Muscle layer of colon (tissue), 2 donors: ENCODE measurements around the gene ROBO4.

ENCODE experiments used
- H3K27ac ChIP-seq: one replicate; pipeline ENCODE4 v1.7.0; 2013; ENCODE audit warnings: low read depth, mild to moderate bottlenecking, low read length, moderate library complexity
- H3K27me3 ChIP-seq, 2 donors: one replicate each; pipeline ENCODE4 v1.7.0; 2013; ENCODE audit warnings: low read length in 2 of 2, mild to moderate bottlenecking in 2 of 2; ENCODE audit not compliant: insufficient read depth in 2 of 2, control insufficient read depth in 1 of 2
- H3K36me3 ChIP-seq: one replicate; pipeline ENCODE4 v1.7.0; 2013; ENCODE audit warnings: mild to moderate bottlenecking, low read length; ENCODE audit not compliant: insufficient read depth
- H3K4me1 ChIP-seq: one replicate; pipeline ENCODE4 v1.7.0; 2013; ENCODE audit warnings: mild to moderate bottlenecking, low read length; ENCODE audit not compliant: insufficient read depth
- H3K4me3 ChIP-seq, 2 donors: one replicate each; pipeline ENCODE4 v1.7.0; 2013; ENCODE audit warnings: low read length in 2 of 2, low read depth in 1 of 2, mild to moderate bottlenecking in 1 of 2, moderate library complexity in 1 of 2
- H3K9ac ChIP-seq: one replicate; pipeline ENCODE4 v1.7.0; 2013; ENCODE audit warnings: low read length
- H3K9me3 ChIP-seq: one replicate; pipeline ENCODE4 v1.7.0; 2013; ENCODE audit warnings: mild to moderate bottlenecking, low read length
- donor health status: abdominal sarcoma.
- donor health status: Adenocarcinoma of cecum.

ROBO4 gene

GRCh38 chr11:124868331-124869274, 29.1 kb downstream of the ROBO4 start:
- Histone ChIP-seq H3K36me3 (no peaks in the 10 kb centered on the region), H3K27ac (no peak overlapping the region), H3K4me1 (peaks cover 20% of the 10 kb centered on the region), H3K27me3 (peaks cover 69 to 84% of the 10 kb centered on the region in 2 donors), H3K9ac (no peak overlapping the region), H3K9me3 (no peaks in the 10 kb centered on the region), H3K4me3 (no peak overlapping the region)

- H3K36me3 ChIP-seq, result no peaks in the 10 kb centered on the region
- H3K27ac ChIP-seq, result no peak overlapping the region
- H3K4me3 ChIP-seq, result no peak overlapping the region
- H3K9ac ChIP-seq, result no peak overlapping the region
- peaks cover 27% of the 10 kb centered on the region for H3K4me1 ChIP-seq
- H3K9me3 ChIP-seq, result no peaks in the 10 kb centered on the region
- peaks cover 75 to 87% of the 10 kb centered on the region in 2 donors for H3K27me3 ChIP-seq
Measured at GRCh38 chr11:124867700-124868099, 30.0 kb downstream of the ROBO4 start.

- peak overlapping the region; percentile 16 to 23 for H3K4me3 ChIP-seq
- no peaks in the 10 kb centered on the region for H3K36me3 ChIP-seq
- no peak overlapping the region for H3K9ac ChIP-seq
- H3K9me3 ChIP-seq, result no peaks in the 10 kb centered on the region
- H3K27me3 ChIP-seq, result peaks cover 83 to 95% of the 10 kb centered on the region in 2 donors
- H3K27ac ChIP-seq, result no peak overlapping the region
- H3K4me1 ChIP-seq, result peaks cover 27% of the 10 kb centered on the region
Measured at GRCh38 chr11:124865902-124866851, 31.5 kb downstream of the ROBO4 start.

- Histone ChIP-seq H3K27ac (no peak within 1 kb of the TSS), H3K9me3 (no peaks in the 10 kb centered on the region), H3K27me3 (peaks cover 78 to 88% of the 10 kb centered on the region in 2 donors), H3K4me1 (peaks cover 27% of the 10 kb centered on the region), H3K9ac (no peak within 1 kb of the TSS), H3K36me3 (no peaks in the 10 kb centered on the region), H3K4me3 (peak within 1 kb of the TSS; percentile 16 to 23)
Measured at GRCh38 chr11:124865181-124865901, 32.3 kb downstream of the ROBO4 start, which contains the start of gene ROBO3. Gene ROBO3, plus strand, starts transcription at chr11:124865432. Its CDS starts 146 bp downstream, at chr11:124865578.

- H3K27me3 ChIP-seq, result peaks cover 74 to 83% of the 10 kb centered on the region in 2 donors
- no peak overlapping the region for H3K4me3 ChIP-seq
- H3K4me1 ChIP-seq, result peaks cover 27% of the 10 kb centered on the region
- no peaks in the 10 kb centered on the region for H3K9me3 ChIP-seq
- H3K27ac ChIP-seq, result no peak overlapping the region
- no peaks in the 10 kb centered on the region for H3K36me3 ChIP-seq
- no peak overlapping the region for H3K9ac ChIP-seq
Measured at GRCh38 chr11:124864892-124865180, 32.8 kb downstream of the ROBO4 start.

DNA sequence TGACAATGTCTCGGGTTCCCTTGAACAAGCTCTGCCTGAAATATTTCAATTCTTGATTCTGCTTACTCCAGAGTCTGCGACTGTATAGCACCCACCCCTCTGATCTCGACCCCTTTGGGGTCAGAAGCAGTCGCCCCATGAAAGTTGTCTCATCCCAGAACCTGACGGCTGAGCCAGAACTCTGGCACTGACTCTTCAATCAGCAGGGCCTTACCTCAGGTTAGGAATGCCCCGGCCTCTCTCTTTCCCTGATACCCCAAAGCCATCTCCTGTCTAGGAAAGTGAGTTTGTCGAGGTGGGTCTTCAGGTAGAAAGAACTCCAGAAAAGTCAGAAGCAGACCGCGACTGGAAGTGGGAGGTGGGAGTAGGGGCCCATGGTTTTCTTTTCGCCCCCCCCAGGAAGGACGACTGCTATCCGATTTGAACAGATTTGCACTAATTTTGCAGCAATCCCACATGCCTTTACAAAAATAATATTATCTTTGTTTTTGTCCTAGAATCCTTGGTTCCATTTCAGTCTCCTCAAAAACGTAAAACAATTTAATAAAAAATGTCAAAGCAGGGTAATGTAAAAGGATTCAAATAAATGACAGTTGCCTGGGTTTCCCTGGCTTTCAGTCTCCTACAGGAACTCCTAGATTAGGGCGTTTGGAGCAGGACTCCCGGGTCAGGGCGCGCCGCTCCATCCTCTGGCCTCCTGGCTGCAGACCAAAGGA, 33.3 kb downstream of the ROBO4 start:
- H3K27ac ChIP-seq, result no peak overlapping the region
- peaks cover 69 to 78% of the 10 kb centered on the region in 2 donors for H3K27me3 ChIP-seq
- peaks cover 27% of the 10 kb centered on the region for H3K4me1 ChIP-seq

DNA sequence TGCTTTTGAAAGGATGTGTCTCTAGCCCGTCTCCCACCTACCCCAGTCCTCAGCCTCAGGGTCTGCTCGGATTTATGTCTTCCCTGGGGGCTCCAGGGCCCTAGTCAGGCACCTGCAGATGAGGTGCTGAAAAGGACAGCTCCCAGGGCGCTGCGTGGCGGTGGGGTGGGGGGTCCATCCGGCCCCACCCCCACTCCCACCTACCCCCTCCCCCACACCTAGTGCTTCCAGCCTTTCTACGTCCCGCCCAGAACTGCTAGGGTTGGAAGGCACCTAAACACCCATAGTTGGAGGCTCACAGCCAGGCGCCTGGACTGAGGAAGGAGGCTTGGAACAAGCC, 33.9 kb downstream of the ROBO4 start:
- H3K27ac ChIP-seq, result no peak overlapping the region
- peaks cover 27% of the 10 kb centered on the region for H3K4me1 ChIP-seq
- H3K9ac ChIP-seq, result no peak overlapping the region
- H3K36me3 ChIP-seq, result no peaks in the 10 kb centered on the region
- peaks cover 64 to 77% of the 10 kb centered on the region in 2 donors for H3K27me3 ChIP-seq
- no peaks in the 10 kb centered on the region for H3K9me3 ChIP-seq
- H3K4me3 ChIP-seq, result peak overlapping the region in 1 of 2 donors; percentile 39

More for the DNA sequence above, 33.3 kb downstream of the ROBO4 start:
- Histone ChIP-seq H3K9ac (no peak overlapping the region), H3K9me3 (no peaks in the 10 kb centered on the region), H3K4me3 (no peak overlapping the region), H3K36me3 (no peaks in the 10 kb centered on the region)

- Histone ChIP-seq H3K9me3 (no peaks in the 10 kb centered on the region), H3K27ac (no peak overlapping the region), H3K4me3 (peak overlapping the region in 1 of 2 donors; percentile 39), H3K9ac (no peak overlapping the region), H3K36me3 (no peaks in the 10 kb centered on the region), H3K4me1 (peaks cover 27% of the 10 kb centered on the region), H3K27me3 (peaks cover 59 to 72% of the 10 kb centered on the region in 2 donors)
Measured at GRCh38 chr11:124863137-124863825, 34.4 kb downstream of the ROBO4 start.

GRCh38 chr11:124861670-124862069, 36.0 kb downstream of the ROBO4 start:
- H3K27ac ChIP-seq, result no peak overlapping the region
- H3K4me1 ChIP-seq, result peaks cover 26% of the 10 kb centered on the region
- no peak overlapping the region for H3K4me3 ChIP-seq
- no peaks in the 10 kb centered on the region for H3K36me3 ChIP-seq
- H3K27me3 ChIP-seq, result peaks cover 44 to 56% of the 10 kb centered on the region in 2 donors
- no peak overlapping the region for H3K9ac ChIP-seq
- no peaks in the 10 kb centered on the region for H3K9me3 ChIP-seq

GRCh38 chr11:124859171-124859570, 38.5 kb downstream of the ROBO4 start:
- Histone ChIP-seq H3K36me3 (no peaks in the 10 kb centered on the region), H3K9me3 (no peaks in the 10 kb centered on the region), H3K27me3 (peaks cover 22 to 31% of the 10 kb centered on the region in 2 donors), H3K4me3 (no peak overlapping the region), H3K27ac (no peak overlapping the region), H3K9ac (no peak overlapping the region), H3K4me1 (peaks cover 9% of the 10 kb centered on the region)
